AG10803 (cell line): ENCODE data around the gene SH3BGRL2.

ENCODE experiments used
- DNase-seq: peaks from one replicate; pipeline ENCODE4 v3.0.0; 2010; ENCODE audit warnings: low read depth
- H3K4me3 ChIP-seq: 2 replicates; pipeline ENCODE4 v1.5.1; 2011; ENCODE audit warnings: mild to moderate bottlenecking, low read length, control low read depth
- TF ChIP-seq, protein P1 (sequence below): conservative IDR thresholded peaks from 2 replicates; pipeline ENCODE4 v1.5.1; 2011; ENCODE audit warnings: mild to moderate bottlenecking, low read length, control low read depth, inconsistent platforms

SH3BGRL2 gene

DNA sequence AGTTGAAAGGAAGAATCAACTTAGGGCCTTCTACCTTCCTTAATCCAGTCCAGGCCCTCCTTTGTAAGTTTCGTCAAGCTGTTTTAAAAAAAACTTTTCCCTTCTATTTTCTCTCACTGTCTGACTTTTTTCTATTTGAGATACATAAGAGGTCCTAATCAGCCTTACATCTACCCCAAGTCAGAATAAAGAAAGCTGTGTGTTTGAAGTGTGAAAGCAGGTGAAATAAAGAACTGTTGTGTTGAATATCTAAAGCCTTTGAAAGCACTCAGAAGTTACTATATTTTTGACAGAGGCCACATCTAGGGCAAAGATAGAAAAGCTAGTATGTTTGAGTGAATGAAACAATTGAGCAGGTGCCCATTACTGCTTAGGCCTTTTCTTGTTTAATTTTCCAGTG, 35.5 kb downstream of the SH3BGRL2 start:
- H3K4me3 ChIP-seq: no peak overlapping the region
- TF ChIP-seq, protein P1, sequence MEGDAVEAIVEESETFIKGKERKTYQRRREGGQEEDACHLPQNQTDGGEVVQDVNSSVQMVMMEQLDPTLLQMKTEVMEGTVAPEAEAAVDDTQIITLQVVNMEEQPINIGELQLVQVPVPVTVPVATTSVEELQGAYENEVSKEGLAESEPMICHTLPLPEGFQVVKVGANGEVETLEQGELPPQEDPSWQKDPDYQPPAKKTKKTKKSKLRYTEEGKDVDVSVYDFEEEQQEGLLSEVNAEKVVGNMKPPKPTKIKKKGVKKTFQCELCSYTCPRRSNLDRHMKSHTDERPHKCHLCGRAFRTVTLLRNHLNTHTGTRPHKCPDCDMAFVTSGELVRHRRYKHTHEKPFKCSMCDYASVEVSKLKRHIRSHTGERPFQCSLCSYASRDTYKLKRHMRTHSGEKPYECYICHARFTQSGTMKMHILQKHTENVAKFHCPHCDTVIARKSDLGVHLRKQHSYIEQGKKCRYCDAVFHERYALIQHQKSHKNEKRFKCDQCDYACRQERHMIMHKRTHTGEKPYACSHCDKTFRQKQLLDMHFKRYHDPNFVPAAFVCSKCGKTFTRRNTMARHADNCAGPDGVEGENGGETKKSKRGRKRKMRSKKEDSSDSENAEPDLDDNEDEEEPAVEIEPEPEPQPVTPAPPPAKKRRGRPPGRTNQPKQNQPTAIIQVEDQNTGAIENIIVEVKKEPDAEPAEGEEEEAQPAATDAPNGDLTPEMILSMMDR: no peak
- DNase-seq: no peak

DNA sequence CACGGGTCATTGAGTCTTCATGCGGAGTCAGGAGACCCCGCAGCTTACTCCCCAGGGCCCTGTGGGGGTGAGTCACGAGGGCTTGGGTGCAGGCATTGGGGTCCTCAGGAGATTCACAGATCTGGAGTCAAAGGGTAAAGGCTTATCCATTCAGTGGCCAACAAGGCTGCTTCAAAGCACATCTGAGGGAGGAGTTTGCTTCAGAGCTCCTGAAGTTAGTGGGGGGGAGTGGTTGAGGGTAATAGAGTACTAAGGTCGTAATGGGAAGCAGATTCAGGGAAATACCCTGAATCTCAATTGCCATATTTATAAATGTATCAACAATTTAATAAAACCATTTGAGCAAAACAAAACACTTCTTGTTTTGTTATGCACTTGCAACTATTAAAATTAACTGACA, 37.3 kb downstream of the SH3BGRL2 start:
- no peak overlapping the region for H3K4me3 ChIP-seq
- no peak for DNase-seq
- TF ChIP-seq, protein P1: no peak

DNA sequence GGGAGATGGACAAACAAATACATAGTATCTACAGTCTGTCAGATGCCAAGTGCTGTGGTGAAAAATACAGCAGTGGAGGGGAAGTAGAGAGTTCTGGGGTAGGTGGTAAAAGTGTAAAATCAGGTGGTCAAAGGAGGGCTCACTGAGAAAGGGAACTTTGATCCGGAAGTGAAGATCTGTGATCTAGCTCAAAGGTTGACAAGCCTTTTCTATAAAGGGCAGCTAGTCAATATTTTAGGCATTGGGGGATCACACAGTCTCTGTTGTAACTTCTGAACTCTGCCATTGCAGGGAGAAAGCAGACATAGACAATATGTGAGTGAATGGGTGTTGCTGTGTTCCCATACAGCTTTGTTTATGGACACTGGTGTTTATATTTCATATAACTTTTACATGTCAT, 38.6 kb downstream of the SH3BGRL2 start:
- TF ChIP-seq, protein P1: no peak
- H3K4me3 ChIP-seq: no peak overlapping the region
- no peak for DNase-seq

DNA sequence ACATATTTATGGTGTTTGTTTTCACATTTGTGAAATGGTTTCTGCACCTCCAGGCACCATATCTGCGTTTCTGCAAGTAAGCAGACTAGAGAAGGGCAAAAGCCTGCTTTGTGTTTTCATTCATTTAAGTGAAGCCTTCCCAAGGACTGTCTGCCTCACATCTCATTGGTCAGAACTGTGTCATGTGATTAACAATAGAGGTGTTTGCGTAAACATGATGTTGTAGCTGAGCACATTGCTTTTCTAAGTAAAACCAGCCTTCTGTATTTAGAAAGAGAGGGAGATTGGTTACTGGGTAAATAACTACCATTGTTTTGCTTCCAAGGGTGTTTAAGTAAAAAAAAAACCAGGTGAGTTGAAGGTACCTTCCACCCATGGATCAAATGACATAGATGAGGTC, 39.7 kb downstream of the SH3BGRL2 start:
- TF ChIP-seq, protein P1: no peak
- DNase-seq: no peak
- H3K4me3 ChIP-seq: no peak overlapping the region

DNA sequence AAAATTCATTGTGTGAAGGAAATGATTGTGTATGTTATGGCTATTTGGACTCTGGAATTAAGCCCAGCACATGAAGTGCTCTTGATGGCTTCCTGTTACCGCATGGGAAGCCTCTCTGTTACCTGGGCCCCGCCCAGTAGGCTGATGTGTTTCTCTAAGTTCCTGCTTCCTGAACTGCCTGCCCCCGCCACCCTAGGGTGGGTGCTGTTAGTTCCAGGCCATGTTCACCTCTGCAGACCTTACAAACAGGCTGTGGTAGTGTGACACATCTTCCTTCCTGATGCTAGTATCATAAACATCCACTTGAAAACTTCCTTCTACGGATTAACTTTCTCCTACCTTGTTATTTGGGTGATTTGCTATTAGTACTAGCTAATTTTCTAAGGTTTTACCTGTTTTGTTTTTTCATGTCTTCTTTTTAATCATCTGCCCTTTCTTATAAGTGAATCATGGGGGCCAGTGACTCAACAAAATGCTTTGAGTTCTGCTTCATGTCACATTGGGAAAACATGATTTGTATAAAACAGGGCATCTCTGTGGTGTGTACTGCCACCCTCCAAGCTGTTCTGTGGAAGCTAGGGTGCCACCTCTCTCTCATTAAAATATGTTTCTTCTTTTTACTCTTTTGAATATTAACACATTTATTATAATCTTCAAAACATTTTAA, 40.6 kb downstream of the SH3BGRL2 start:
- no peak overlapping the region for H3K4me3 ChIP-seq
- TF ChIP-seq, protein P1: no peak
- DNase-seq: no peak

DNA sequence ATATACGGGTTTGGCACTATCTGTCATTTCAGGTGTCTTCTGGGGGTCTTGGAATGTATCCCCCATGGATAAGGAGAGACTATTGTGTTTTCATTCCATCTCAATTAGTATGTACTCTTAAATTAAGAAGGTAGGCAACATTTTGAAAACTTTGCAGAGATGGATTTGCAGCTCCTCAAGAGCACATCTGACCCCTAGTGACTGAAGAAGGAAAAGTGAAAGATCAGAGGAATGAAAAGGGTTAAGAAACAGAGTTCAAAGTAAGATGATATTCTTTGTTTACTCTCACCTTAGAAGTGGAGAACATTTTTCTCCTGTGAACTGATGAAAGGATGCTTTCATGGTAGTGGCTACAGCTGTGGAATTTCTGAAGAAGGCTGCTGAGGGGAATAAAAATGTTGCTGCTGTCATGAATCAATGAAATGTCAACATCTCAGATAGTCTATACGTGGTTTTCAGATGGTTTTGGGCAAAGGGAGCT, 41.5 kb downstream of the SH3BGRL2 start:
- peak; percentile 16 for DNase-seq
- TF ChIP-seq, protein P1: peak; percentile 61
- H3K4me3 ChIP-seq: no peak overlapping the region

DNA sequence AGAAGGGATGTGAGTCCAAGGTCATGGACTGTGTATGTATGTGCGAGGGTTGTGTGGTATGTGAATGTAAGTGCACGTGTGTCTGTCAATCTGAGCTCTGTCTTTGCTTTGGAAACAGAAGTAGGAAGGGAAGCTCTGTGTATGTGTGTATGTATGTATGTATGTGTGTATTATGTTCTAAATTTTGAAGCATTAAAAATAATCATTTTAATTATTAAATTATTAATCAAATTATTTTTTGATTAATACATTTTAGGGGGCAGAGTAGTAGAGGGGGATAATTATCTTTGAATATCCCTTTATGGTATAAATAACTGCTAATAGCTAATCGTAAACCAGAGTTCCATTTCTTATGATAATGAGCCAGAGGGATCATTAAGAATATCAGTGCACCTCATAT, 42.8 kb downstream of the SH3BGRL2 start:
- DNase-seq: no peak
- no peak overlapping the region for H3K4me3 ChIP-seq
- TF ChIP-seq, protein P1: no peak
